PC-3 (cell line): ENCODE measurements around the gene PRR5. TPM values are rescaled to one million over a fixed set of nuclear protein-coding genes. Genes with fewer than 3 reads are reported as not detected.

Source experiments
- ATAC-seq: fragments of 200-7000 bp; cut with Tn5 transposase; 2 replicates; pipeline ENCODE4 v1.9.1; 2020; ENCODE audit warnings: mild to moderate bottlenecking, moderate library complexity
- BruUV-seq: library from RNA; stranded (reverse); fragments of 400-500 nt; replicated peaks from 2 replicates; lab custom pipeline; 2021; lab: Mats Ljungman, UMichigan
- CTCF ChIA-PET: fragments of 300-600 bp; sonication (Branson Sonifier 250); formaldehyde crosslinking; loops from one replicate; lab custom pipeline; 2022; ENCODE audit warnings: antibody characterized with exemption; lab: Charles Lee
- POLR2A ChIA-PET: fragments of 300-600 bp; sonication (Branson Sonifier 250); formaldehyde crosslinking; loops from one replicate; lab custom pipeline; 2022; ENCODE audit warnings: antibody characterized with exemption; ENCODE audit not compliant: unreplicated experiment; lab: Charles Lee
- DNase-seq: peaks from one replicate; pipeline ENCODE4 v3.0.0-alpha.2; 2015
- H2AFZ ChIP-seq: fragments of 300-600 bp; sonication (generic); 2 replicates; pipeline ENCODE4 v1.6.0; 2016; ENCODE audit warnings: antibody characterized with exemption, low read length
- H3F3A ChIP-seq: fragments of 300-600 bp; sonication (generic); one replicate; pipeline ENCODE4 v1.6.0; 2017; ENCODE audit warnings: antibody characterized with exemption, low read length, control low read depth, mild to moderate bottlenecking; ENCODE audit not compliant: unreplicated experiment
- H3K27ac ChIP-seq: fragments of 300-600 bp; sonication (generic); 2 replicates; pipeline ENCODE4 v1.5.1; 2016; ENCODE audit warnings: mild to moderate bottlenecking, low read length
- H3K27me3 ChIP-seq: fragments of 300-600 bp; sonication (generic); 2 replicates; pipeline ENCODE4 v1.6.1; 2016; ENCODE audit warnings: low read length, mixed read lengths
- H3K36me3 ChIP-seq: fragments of 300-600 bp; sonication (generic); 2 replicates; pipeline ENCODE4 v1.6.1; 2016; ENCODE audit warnings: low read depth, mixed run types, low read length, mixed read lengths
- H3K4me1 ChIP-seq: fragments of 300-600 bp; sonication (generic); 2 replicates; pipeline ENCODE4 v1.5.1; 2016; ENCODE audit warnings: low read length; ENCODE audit not compliant: insufficient read depth
- H3K4me2 ChIP-seq: fragments of 300-600 bp; sonication (generic); 2 replicates; pipeline ENCODE4 v1.6.0; 2016; ENCODE audit warnings: low read length
- H3K4me3 ChIP-seq: fragments of 300-600 bp; sonication (generic); 2 replicates; pipeline ENCODE4 v1.5.1; 2016; ENCODE audit warnings: mild to moderate bottlenecking, low read length, mixed read lengths
- H3K79me2 ChIP-seq: fragments of 300-600 bp; sonication (generic); 2 replicates; pipeline ENCODE4 v1.6.1; 2017; ENCODE audit warnings: low read length, mixed read lengths
- H3K9ac ChIP-seq: fragments of 300-600 bp; sonication (generic); 2 replicates; pipeline ENCODE4 v1.6.0; 2016; ENCODE audit warnings: mild to moderate bottlenecking, low read length
- H3K9me2 ChIP-seq: fragments of 300-600 bp; sonication (generic); replicated peaks from 2 replicates; pipeline ENCODE4 v1.6.1; 2016; ENCODE audit warnings: mixed run types, low read length, mixed read lengths
- H3K9me3 ChIP-seq: fragments of 300-600 bp; sonication (generic); 2 replicates; pipeline ENCODE4 v1.6.1; 2016; ENCODE audit warnings: low read length, mixed read lengths
- H4K20me1 ChIP-seq: fragments of 300-600 bp; sonication (generic); 2 replicates; pipeline ENCODE4 v1.6.1; 2016; ENCODE audit warnings: low read length, mixed read lengths
- CTCF ChIP-seq: fragments of 300-600 bp; sonication (generic); conservative IDR thresholded peaks from 2 replicates; pipeline ENCODE4 v1.5.1; 2017; ENCODE audit warnings: antibody characterized with exemption, low read depth, mild to moderate bottlenecking, low read length
- EZH2 ChIP-seq: fragments of 300-600 bp; sonication (generic); IDR thresholded peaks from one replicate; pipeline ENCODE4 v1.6.1; 2017; ENCODE audit warnings: antibody characterized with exemption, mild to moderate bottlenecking, low read length; ENCODE audit not compliant: unreplicated experiment
- EZH2phosphoT487 ChIP-seq: fragments of 300-600 bp; sonication (generic); IDR thresholded peaks from 2 replicates; pipeline ENCODE4 v1.6.1; 2018; ENCODE audit warnings: mild to moderate bottlenecking, antibody characterized with exemption, low read length, borderline replicate concordance
- intact Hi-C: fragments of 100-400 bp; cut with micrococcal nuclease; formaldehyde crosslinking; loops from 2 replicates; pipeline ENCODE4 v1.9.0; 2023
- total RNA-seq: library from RNA; depleted of rRNA; stranded (reverse); fragments of >200 nt; gene quantifications from 2 replicates; pipeline ENCODE4 v1.2.3, GENCODE V29; 2014; rRNA removed

PRR5 gene
- total RNA-seq, 1 experiment from 2014 or later, result 14.5 TPM

GRCh38 chr22:44786610-44787009 lies 84.6 kb downstream of the PRR5 start:
- no peak for TF ChIP-seq EZH2phosphoT487
- no peak for TF ChIP-seq EZH2
- no peak for TF ChIP-seq CTCF
- intact Hi-C loops, result no loop called here
- no peak for DNase-seq
- no peak overlapping the region for H3K4me2 ChIP-seq
- no peaks in the 10 kb centered on the region for H3K27me3 ChIP-seq
- no peak for ATAC-seq
- no peaks in the 10 kb centered on the region for H3K36me3 ChIP-seq
- H3K4me1 ChIP-seq, result no peaks in the 10 kb centered on the region
- no peaks in the 10 kb centered on the region for H3K79me2 ChIP-seq
- ChIA-PET CTCF (no interaction called here), POLR2A (no interaction called here)
- no peak overlapping the region for H3K4me3 ChIP-seq
- H4K20me1 ChIP-seq, result no peaks in the 10 kb centered on the region
- no peak overlapping the region for H3K27ac ChIP-seq
- no peaks in the 10 kb centered on the region for H3K9me2 ChIP-seq
- H3K9ac ChIP-seq, result no peak overlapping the region
- no peaks in the 10 kb centered on the region for H3F3A ChIP-seq
- no peaks in the 10 kb centered on the region for H3K9me3 ChIP-seq
- no TSS peak for BruUV-seq
- H2AFZ ChIP-seq, result no peak overlapping the region

Other genes with a start within 250 kb of the PRR5 start
- 13.0 and 15.8 TPM in 2 replicates for gene RTL6, start 204.0 kb upstream of the PRR5 start, total RNA-seq
- gene ARHGAP8, start 50.4 kb downstream of the PRR5 start, total RNA-seq, result 29.4 and 30.9 TPM in 2 replicates